Osteoblast (primary cell): ENCODE measurements around the gene HOXC13. TPM values are rescaled to one million over a fixed set of nuclear protein-coding genes. Genes with fewer than 3 reads are reported as not detected.

Experiments used
- DNase-seq: peaks from one replicate; pipeline ENCODE4 v3.0.0; 2011; ENCODE audit warnings: low spot score, mixed read lengths; ENCODE audit not compliant: insufficient read length; ENCODE audit errors: missing footprints
- H2AFZ ChIP-seq: 2 replicates; pipeline ENCODE4 v1.6.0; 2011; ENCODE audit warnings: mild to moderate bottlenecking, low read length
- H3K27ac ChIP-seq: 2 replicates; pipeline ENCODE4 v1.5.1; 2011; ENCODE audit warnings: mild to moderate bottlenecking, low read depth, low read length, moderate library complexity
- H3K27me3 ChIP-seq: 2 replicates; pipeline ENCODE4 v1.6.0; 2012; ENCODE audit warnings: mild to moderate bottlenecking, control low read depth, inconsistent platforms, low read length, moderate library complexity; ENCODE audit not compliant: insufficient read depth
- H3K36me3 ChIP-seq: 2 replicates; pipeline ENCODE4 v1.5.1; 2011; ENCODE audit warnings: mild to moderate bottlenecking, low read length, control low read depth, moderate library complexity; ENCODE audit not compliant: insufficient read depth
- H3K4me1 ChIP-seq: 2 replicates; pipeline ENCODE4 v1.5.1; 2011; ENCODE audit warnings: mild to moderate bottlenecking, low read length, control low read depth, moderate library complexity; ENCODE audit not compliant: insufficient read depth
- H3K4me2 ChIP-seq: 2 replicates; pipeline ENCODE4 v1.6.0; 2011; ENCODE audit warnings: mild to moderate bottlenecking, low read length; ENCODE audit not compliant: insufficient read depth
- H3K4me3 ChIP-seq: fragments of 200-600 bp; sonication (generic); 3 replicates; pipeline ENCODE4 v1.5.1; 2012; ENCODE audit warnings: mild to moderate bottlenecking, low read length, inconsistent platforms; ENCODE audit not compliant: insufficient read depth
- H3K79me2 ChIP-seq: 2 replicates; pipeline ENCODE4 v1.6.0; 2012; ENCODE audit warnings: mild to moderate bottlenecking, low read length, control low read depth, inconsistent platforms; ENCODE audit not compliant: insufficient read depth
- H3K9me3 ChIP-seq: 2 replicates; pipeline ENCODE4 v1.5.1; 2011; ENCODE audit warnings: low read depth, low read length, control low read depth
- H4K20me1 ChIP-seq: 2 replicates; pipeline ENCODE4 v1.6.0; 2012; ENCODE audit warnings: mild to moderate bottlenecking, low read length, control low read depth; ENCODE audit not compliant: insufficient read depth
- total RNA-seq: library from RNA; depleted of rRNA; stranded (reverse); fragments of >200 nt; gene quantifications from 2 replicates; pipeline ENCODE4 v1.2.3, GENCODE V29; 2012
- TF ChIP-seq, protein P1 (sequence below): IDR thresholded peaks from 2 replicates; pipeline ENCODE4 v1.5.1; 2011; ENCODE audit warnings: mild to moderate bottlenecking, low read depth, low read length, moderate library complexity; ENCODE audit errors: extremely low read depth

Gene HOXC13
- total RNA-seq, 1 donor, result not detected

DNA sequence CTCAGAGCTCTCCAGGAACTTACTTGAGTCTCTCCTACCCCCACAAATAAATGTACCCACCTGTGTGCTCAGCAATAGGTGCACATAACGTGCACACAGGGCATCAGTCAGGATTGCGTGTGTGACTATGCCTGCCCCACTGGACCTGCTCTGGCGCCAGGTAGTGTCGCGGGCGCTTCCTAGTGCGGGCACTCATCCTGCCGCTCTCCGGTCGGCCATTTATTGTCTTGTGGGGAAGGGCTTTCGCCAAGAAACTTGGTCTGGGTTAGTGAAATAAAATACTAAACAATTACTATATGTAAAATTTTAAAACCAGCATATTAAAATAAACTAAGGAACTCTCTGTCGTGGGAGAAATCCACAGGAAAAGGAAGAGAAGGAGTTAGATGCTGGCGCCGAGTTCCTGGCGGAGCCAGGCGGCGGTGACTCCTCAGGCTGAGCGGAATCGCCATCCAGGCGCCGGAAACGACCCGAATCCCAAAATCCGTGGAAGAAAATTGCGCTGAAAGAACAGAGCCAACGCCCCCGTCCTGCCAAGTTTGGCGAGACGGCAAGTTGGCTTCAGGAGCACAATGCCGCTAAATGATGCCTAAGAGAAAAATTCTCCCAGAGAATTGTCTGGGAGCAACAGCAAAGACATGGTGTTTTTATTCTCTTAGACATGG is 7.9 kb upstream of the HOXC13 start:
- TF ChIP-seq, protein P1, sequence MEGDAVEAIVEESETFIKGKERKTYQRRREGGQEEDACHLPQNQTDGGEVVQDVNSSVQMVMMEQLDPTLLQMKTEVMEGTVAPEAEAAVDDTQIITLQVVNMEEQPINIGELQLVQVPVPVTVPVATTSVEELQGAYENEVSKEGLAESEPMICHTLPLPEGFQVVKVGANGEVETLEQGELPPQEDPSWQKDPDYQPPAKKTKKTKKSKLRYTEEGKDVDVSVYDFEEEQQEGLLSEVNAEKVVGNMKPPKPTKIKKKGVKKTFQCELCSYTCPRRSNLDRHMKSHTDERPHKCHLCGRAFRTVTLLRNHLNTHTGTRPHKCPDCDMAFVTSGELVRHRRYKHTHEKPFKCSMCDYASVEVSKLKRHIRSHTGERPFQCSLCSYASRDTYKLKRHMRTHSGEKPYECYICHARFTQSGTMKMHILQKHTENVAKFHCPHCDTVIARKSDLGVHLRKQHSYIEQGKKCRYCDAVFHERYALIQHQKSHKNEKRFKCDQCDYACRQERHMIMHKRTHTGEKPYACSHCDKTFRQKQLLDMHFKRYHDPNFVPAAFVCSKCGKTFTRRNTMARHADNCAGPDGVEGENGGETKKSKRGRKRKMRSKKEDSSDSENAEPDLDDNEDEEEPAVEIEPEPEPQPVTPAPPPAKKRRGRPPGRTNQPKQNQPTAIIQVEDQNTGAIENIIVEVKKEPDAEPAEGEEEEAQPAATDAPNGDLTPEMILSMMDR, result no peak
- peaks cover 100% of the 10 kb centered on the region for H3K27me3 ChIP-seq
- no peak overlapping the region for H3K4me2 ChIP-seq

DNA sequence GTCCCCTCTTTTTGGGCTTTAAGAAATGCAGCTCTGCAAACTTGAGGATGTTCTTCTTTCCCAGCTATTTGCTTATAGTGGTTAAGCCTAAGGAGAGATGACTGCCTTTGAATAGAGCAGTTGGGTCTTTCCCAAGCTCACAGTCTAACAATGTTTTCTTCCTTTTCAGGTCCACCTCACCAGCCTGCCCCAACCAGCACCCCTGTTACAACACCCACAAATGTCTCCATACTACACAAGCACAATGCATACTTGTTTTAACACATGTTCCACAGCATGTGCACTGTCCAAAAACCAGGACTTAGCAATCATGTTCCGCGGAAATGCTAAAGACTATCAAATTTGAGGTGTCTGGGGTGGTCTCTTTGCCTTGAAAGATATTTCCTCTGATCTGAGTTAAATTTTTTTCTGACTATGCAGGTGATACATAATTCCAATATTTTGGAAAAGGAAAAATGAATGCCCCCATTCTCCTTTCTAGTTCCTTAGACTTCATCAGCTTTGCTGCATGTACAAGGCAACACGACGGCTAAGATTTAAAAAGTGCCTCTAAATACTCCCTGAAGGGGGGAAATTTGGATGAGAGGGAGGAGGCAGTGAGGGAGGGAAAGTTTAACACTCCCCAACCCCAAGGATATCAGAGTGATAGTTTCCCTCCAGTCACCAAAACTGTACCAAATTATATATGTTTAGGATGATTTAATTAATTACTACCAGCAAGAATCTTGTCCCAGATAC is 6.6 kb upstream of the HOXC13 start:
- Histone ChIP-seq H3K4me3 (no peak overlapping the region), H3K4me2 (no peak overlapping the region), H3K9me3 (no peaks in the 10 kb centered on the region), H3K4me1 (no peaks in the 10 kb centered on the region), H3K27me3 (peaks cover 99% of the 10 kb centered on the region), H3K36me3 (no peaks in the 10 kb centered on the region), H4K20me1 (peaks cover 4% of the 10 kb centered on the region), H3K79me2 (no peaks in the 10 kb centered on the region), H2AFZ (no peak overlapping the region), H3K27ac (no peak overlapping the region)
- no peak for DNase-seq
- TF ChIP-seq, protein P1, result no peak

More for the DNA sequence above, 7.9 kb upstream of the HOXC13 start:
- H3K9me3 ChIP-seq, result no peaks in the 10 kb centered on the region
- no peak overlapping the region for H3K4me3 ChIP-seq
- no peak for DNase-seq
- no peak overlapping the region for H3K27ac ChIP-seq
- H3K4me1 ChIP-seq, result no peaks in the 10 kb centered on the region
- no peaks in the 10 kb centered on the region for H3K36me3 ChIP-seq
- no peaks in the 10 kb centered on the region for H3K79me2 ChIP-seq
- H2AFZ ChIP-seq, result no peak overlapping the region
- H4K20me1 ChIP-seq, result peaks cover 4% of the 10 kb centered on the region

DNA sequence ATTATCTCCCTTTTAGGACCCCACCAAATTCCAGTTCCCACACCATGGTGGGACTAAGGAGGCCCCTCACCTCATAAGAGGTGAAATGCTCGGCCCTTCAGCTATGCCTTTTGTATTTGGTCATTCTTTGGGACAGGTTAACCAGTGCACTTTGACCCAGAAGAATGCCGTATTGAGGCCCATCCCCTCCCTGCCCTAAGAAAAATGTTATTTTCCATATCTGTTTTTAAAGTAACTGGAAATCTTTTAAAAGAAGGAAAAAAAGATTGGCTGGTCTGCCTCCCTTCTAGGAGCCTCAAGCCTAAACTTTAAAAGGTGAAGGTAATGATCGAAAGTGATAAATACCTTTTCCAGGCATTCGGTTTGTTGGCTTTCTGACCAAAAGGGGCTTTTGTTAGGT is 5.7 kb upstream of the HOXC13 start:
- TF ChIP-seq, protein P1, result no peak
- peaks cover 99% of the 10 kb centered on the region for H3K27me3 ChIP-seq
- H3K79me2 ChIP-seq, result no peaks in the 10 kb centered on the region
- DNase-seq, result no peak
- H3K9me3 ChIP-seq, result no peaks in the 10 kb centered on the region
- no peaks in the 10 kb centered on the region for H3K36me3 ChIP-seq
- no peak overlapping the region for H3K4me2 ChIP-seq
- no peak overlapping the region for H2AFZ ChIP-seq
- peaks cover 4% of the 10 kb centered on the region for H4K20me1 ChIP-seq
- H3K4me1 ChIP-seq, result no peaks in the 10 kb centered on the region
- no peak overlapping the region for H3K27ac ChIP-seq
- H3K4me3 ChIP-seq, result no peak overlapping the region
